Esophagus muscularis mucosa (tissue), 4 donors: ENCODE measurements around the gene SLC7A7. TPM values are rescaled to one million over a fixed set of nuclear protein-coding genes. Genes with fewer than 3 reads are reported as not detected.
"Not testable (repeated sequence)": the region's sequence is repeated elsewhere in the genome, so short reads cannot be mapped to it uniquely, and the experiment has no call there.

Experiments used
- DNase-seq: peaks from one replicate; pipeline ENCODE4 v3.0.0-alpha.2; 2017; ENCODE audit errors: extremely low spot score
- H3K27ac ChIP-seq, 4 donors: fragments of 200-600 bp; sonication (generic); replicated peaks in 1 of 4; 1 replicate in 3 of 4; 2 replicates in 1 of 4; pipeline ENCODE4 v1.5.1; 2016 to 2019; ENCODE audit warnings: mild to moderate bottlenecking in 1 of 4
- H3K27me3 ChIP-seq, 4 donors: fragments of 200-600 bp; sonication (generic); one replicate each; pipeline versions ENCODE4 v1.5.1 to v1.6.0; 2016 to 2019
- H3K36me3 ChIP-seq, 4 donors: fragments of 200-600 bp; sonication (generic); one replicate each; pipeline ENCODE4 v1.5.1; 2016 to 2019
- H3K4me1 ChIP-seq, 4 donors: fragments of 200-600 bp; sonication (generic); one replicate each; pipeline ENCODE4 v1.5.1; 2016 to 2019
- H3K4me3 ChIP-seq, 4 donors: fragments of 200-600 bp; sonication (generic); 1 replicate in 2 of 4; 2 replicates in 2 of 4; pipeline ENCODE4 v1.5.1; 2016 to 2019; ENCODE audit warnings: mild to moderate bottlenecking in 4 of 4, moderate library complexity in 1 of 4
- H3K9me3 ChIP-seq, 4 donors: fragments of 200-600 bp; sonication (generic); 1 replicate in 3 of 4; 2 replicates in 1 of 4; pipeline ENCODE4 v1.5.1; 2016 to 2019
- CTCF ChIP-seq, 3 experiments: fragments of 200-600 bp in 2 of 3; fragments of 450-650 bp in 1 of 3; sonication (generic) in 2 of 3; IDR thresholded peaks; one replicate each; pipeline ENCODE4 v1.5.1; 2017 to 2019; ENCODE audit warnings: antibody characterized with exemption in 3 of 3, mild to moderate bottlenecking in 2 of 3, moderate library complexity in 1 of 3
- EP300 ChIP-seq: sonication (generic); formaldehyde crosslinking; IDR thresholded peaks from one replicate; pipeline ENCODE4 v1.6.1; 2017; ENCODE audit warnings: antibody characterized with exemption
- POLR2A ChIP-seq: fragments of 450-650 bp; IDR thresholded peaks from one replicate; pipeline ENCODE4 v1.6.1; 2017; ENCODE audit warnings: antibody characterized with exemption, moderate library complexity, mild to moderate bottlenecking, low read depth
- POLR2AphosphoS5 ChIP-seq, 2 donors: sonication (generic); formaldehyde crosslinking; IDR thresholded peaks; one replicate each; pipeline ENCODE4 v1.6.1; 2017; ENCODE audit warnings: antibody characterized with exemption in 2 of 2
- WGBS: methylation state at CpG from one replicate; pipeline ENCODE4 v1.1.5; 2018; 5-methylcytosine and 5-hydroxymethylcytosine counted together
- intact Hi-C: fragments of 100-400 bp; cut with DNase I; formaldehyde crosslinking; loops from one replicate; pipeline ENCODE4 v1.15.1; 2023
- total RNA-seq, 4 donors: library from RNA; depleted of rRNA; stranded (reverse); fragments of >200 nt; gene quantifications; one replicate each; pipeline versions ENCODE4 v1.1.0 to v1.2.1, GENCODE V29; 2016

Gene SLC7A7
- 10 to 100 TPM in 3 of 4 donors, 1 to 10 TPM in 1; 9.6 to 22.9 (median 15.3) TPM for total RNA-seq

- Histone ChIP-seq H3K4me3 (peak within 1 kb of the TSS in 3 of 4 donors; percentile 12 to 33 (median 29)), H3K36me3 (no peaks in the 10 kb centered on the region), H3K9me3 (no peaks in the 10 kb centered on the region), H3K27ac (peak within 1 kb of the TSS in 2 of 4 donors; percentile 12 to 26), H3K27me3 (no peaks in the 10 kb centered on the region), H3K4me1 (peaks cover 9 to 21% (median 16%) of the 10 kb centered on the region in 4 donors)
- TF ChIP-seq POLR2AphosphoS5 (IDR thresholded peaks at IDR 0.05) (no peak), EP300 (no peak), CTCF (IDR thresholded peaks at IDR 0.05) (no peak), POLR2A (no peak)
- 58% methylated on average over 10 of the region's 10 CpGs for WGBS
- DNase-seq = no peak
- intact Hi-C loops = loop anchor here (10.0 kb wide), 1 partner anchor 160 kb away; no protein-coding TSS in a partner anchor
Observed at GRCh38 chr14:22814941-22815713, at the start of gene SLC7A7. Gene SLC7A7 (minus strand): TSS chr14:22815435. CDS start chr14:22813398, 2,037 bp downstream.

DNA sequence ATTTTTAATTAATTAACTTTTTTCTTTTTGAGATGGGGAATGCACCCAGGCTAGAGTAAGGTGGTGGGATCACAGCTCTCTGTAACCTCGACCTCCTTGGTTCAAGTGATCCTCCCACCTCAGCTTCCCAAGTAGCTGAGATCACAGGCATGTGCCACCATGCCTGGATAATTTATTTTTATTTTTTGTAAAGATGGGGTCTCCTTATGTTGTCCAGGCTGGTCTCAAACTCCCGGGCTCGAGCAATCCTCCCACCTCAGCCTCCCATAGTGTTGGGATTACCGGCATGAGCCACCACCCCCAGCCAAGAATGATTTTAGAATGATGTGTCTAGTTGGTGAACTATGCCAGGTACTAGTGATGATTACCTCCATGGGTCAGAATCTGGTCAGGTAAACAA is 49.7 kb upstream of the SLC7A7 start:
- no peak for DNase-seq
- Histone ChIP-seq H3K27ac (no peak overlapping the region), H3K4me1 (peaks cover 3 to 20% (median 17%) of the 10 kb centered on the region in 4 donors), H3K4me3 (no peak overlapping the region), H3K9me3 (no peaks in the 10 kb centered on the region), H3K27me3 (no peaks in the 10 kb centered on the region), H3K36me3 (no peaks in the 10 kb centered on the region)
- TF ChIP-seq POLR2AphosphoS5 (IDR thresholded peaks at IDR 0.05) (no peak), EP300 (no peak), POLR2A (no peak), CTCF (IDR thresholded peaks at IDR 0.05) (no peak)
- WGBS = 91% methylated on average over 4 of the region's 4 CpGs
- intact Hi-C loops = no loop called here

DNA sequence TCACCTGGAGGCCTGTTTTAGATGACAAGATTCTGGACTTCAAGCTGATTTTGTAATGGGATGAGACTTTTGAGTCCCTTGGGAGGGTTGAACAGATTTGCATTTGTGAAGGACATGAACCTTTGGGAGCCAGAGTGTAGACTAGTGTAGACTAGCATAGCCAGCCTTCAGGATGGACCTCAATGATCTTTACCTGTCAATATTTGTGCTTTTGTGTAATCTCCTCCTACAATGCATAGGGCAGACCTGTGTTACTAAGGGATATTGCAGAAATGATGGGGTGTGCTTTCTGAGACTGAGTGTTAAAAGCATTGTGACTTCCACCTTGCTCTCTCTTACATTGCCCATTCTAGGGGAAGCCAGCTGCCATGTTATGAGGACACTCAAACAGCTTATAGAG is 46.4 kb upstream of the SLC7A7 start:
- Histone ChIP-seq H3K27me3 (no peaks in the 10 kb centered on the region), H3K36me3 (no peaks in the 10 kb centered on the region), H3K4me1 (peaks cover 0 to 14% (median 10%) of the 10 kb centered on the region in 4 donors), H3K4me3 (no peak overlapping the region), H3K27ac (no peak overlapping the region), H3K9me3 (no peaks in the 10 kb centered on the region)
- TF ChIP-seq EP300 (no peak), POLR2AphosphoS5 (IDR thresholded peaks at IDR 0.05) (no peak), CTCF (IDR thresholded peaks at IDR 0.05) (no peak), POLR2A (no peak)
- intact Hi-C loops = no loop called here
- no peak for DNase-seq

DNA sequence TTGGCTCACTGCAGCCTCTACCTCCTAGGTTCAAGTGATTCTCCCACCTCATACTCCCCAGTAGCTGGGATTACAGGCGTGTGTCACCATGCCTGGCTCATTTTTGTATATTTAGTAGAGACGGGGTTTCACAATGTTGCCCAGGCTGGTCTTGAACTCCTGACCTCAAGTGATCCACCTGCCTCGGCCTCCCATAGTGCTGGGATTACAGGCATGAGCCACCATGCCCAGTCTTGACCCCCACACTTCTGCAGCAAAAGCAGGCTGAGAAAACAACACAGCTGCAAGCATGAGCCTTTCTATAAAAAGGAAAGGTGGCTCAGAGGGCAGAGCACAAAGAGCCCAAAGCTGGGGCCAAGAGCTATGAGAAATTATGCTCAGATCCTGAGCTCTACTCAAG is 45.1 kb upstream of the SLC7A7 start:
- not testable (repeated sequence) for DNase-seq, H3K4me3 ChIP-seq
- 89% methylated on average over 1 of the region's 3 CpGs for WGBS

DNA sequence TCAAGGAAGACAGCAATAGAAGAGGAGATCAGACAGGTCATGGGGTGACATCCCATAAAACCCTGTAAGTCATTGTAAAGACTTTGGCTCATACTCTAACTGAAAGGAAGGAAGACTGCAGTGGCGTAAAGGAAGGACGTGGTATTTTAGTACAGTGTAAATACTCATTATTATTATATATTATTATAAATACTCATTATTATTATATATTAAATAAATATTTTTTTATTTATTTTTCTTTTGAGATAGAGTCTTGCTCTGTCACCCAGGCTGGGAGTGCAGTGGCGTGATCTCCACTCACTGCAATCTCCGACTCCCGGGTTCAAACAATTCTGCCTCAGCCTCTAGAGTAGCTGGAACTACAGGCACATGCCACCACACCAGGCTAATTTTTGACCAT is 41.2 kb upstream of the SLC7A7 start:
- no peak for TF ChIP-seq EP300
- TF ChIP-seq CTCF (IDR thresholded peaks at IDR 0.05) = no peak
- TF ChIP-seq POLR2A = no peak
- TF ChIP-seq POLR2AphosphoS5 (IDR thresholded peaks at IDR 0.05) = no peak
- 92% methylated on average over 5 of the region's 5 CpGs for WGBS
- no peak overlapping the region for H3K4me3 ChIP-seq
- intact Hi-C loops = loop anchor here (10.0 kb wide), 1 partner anchor 302 kb away; no protein-coding TSS in a partner anchor
- H3K27ac ChIP-seq = no peak overlapping the region
- no peak for DNase-seq
- no peaks in the 10 kb centered on the region for H3K36me3 ChIP-seq
- peaks cover 13 to 23% (median 21%) of the 10 kb centered on the region in 4 donors for H3K4me1 ChIP-seq
- no peaks in the 10 kb centered on the region for H3K27me3 ChIP-seq
- H3K9me3 ChIP-seq = no peaks in the 10 kb centered on the region

More for the DNA sequence above, 45.1 kb upstream of the SLC7A7 start:
- H3K4me1 ChIP-seq, intact Hi-C loops, H3K27me3 ChIP-seq, H3K36me3 ChIP-seq, H3K9me3 ChIP-seq, H3K27ac ChIP-seq: not testable (repeated sequence)
